HFFc6 (cell line): ENCODE measurements around the gene RNF168. TPM values are rescaled to one million over a fixed set of nuclear protein-coding genes. Genes with fewer than 3 reads are reported as not detected.

ENCODE experiments used
- DNase-seq: peaks from one replicate; pipeline ENCODE4 v3.0.0-alpha.2; 2018
- H3K27ac Mint-ChIP-seq: 2 replicates; pipeline ENCODE4 v1.8.0; 2020; ENCODE audit warnings: mild to moderate bottlenecking, mixed read lengths
- H3K27me3 Mint-ChIP-seq: 2 replicates; pipeline ENCODE4 v1.8.0; 2021; ENCODE audit warnings: mild to moderate bottlenecking, moderate library complexity, mixed read lengths; ENCODE audit not compliant: insufficient read depth
- H3K36me3 Mint-ChIP-seq: 2 replicates; pipeline ENCODE4 v1.8.0; 2021; ENCODE audit warnings: low read depth, mixed read lengths
- H3K4me1 Mint-ChIP-seq: 2 replicates; pipeline ENCODE4 v1.8.0; 2020; ENCODE audit warnings: low read depth, mixed read lengths
- H3K4me3 Mint-ChIP-seq: 2 replicates; pipeline ENCODE4 v1.8.0; 2020; ENCODE audit warnings: mild to moderate bottlenecking, moderate library complexity, mixed read lengths
- H3K9me3 Mint-ChIP-seq: 2 replicates; pipeline ENCODE4 v1.8.0; 2020; ENCODE audit warnings: mild to moderate bottlenecking, mixed read lengths
- total RNA-seq, 6 experiments: library from RNA; stranded (reverse); fragmentation: NEBNext Ultra II Directional; extraction: Animal tissue kit (Norgen Biotek cat#: 25700); gene quantifications; 2 replicates in 1 of 6; 3 replicates in 5 of 6; pipeline ENCODE4 v1.2.3, GENCODE V29; 2021
- TF ChIP-seq, protein P1 (sequence below): fragments of 200-600 bp; sonication (generic); IDR thresholded peaks from 2 replicates; pipeline ENCODE4 v1.5.0; 2021; ENCODE audit warnings: antibody characterized with exemption, mild to moderate bottlenecking

Gene RNF168
- total RNA-seq, 6 experiments from 2014 or later, result 11.6 to 16.5 (median 15.5) TPM

DNA sequence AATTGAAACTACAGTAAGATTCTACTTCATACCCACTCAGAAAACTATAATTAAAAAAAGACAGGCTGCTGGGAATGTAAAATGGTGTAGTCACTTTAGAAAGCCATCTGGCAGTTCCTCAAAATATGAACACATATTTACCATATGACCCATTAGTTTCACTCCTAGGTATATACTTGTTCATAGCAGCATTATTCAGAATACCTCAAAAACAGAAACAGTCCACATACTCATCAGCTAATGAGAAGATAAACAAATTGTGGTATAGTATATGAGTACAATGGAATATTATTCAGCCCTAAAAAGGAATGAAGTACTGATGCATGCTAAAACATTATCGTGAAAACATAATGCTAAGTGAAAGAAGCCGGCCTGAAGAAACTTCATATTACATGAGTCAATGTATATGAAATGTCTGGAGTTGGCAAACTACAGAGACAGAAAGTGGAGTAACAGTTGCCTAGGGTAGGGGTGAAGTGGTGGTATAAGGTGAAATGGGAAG lies 41.0 kb upstream of the RNF168 start:
- Mint-ChIP-seq H3K4me3 (no peak overlapping the region), H3K36me3 (0 out of 2 replicates have a peak, but pooled peaks cover 7% of the 10 kb centered on the region), H3K27me3 (peaks cover 4% of the 10 kb centered on the region), H3K9me3 (peaks cover 9% of the 10 kb centered on the region), H3K4me1 (no peaks in the 10 kb centered on the region), H3K27ac (no peak overlapping the region)
- TF ChIP-seq, protein P1, sequence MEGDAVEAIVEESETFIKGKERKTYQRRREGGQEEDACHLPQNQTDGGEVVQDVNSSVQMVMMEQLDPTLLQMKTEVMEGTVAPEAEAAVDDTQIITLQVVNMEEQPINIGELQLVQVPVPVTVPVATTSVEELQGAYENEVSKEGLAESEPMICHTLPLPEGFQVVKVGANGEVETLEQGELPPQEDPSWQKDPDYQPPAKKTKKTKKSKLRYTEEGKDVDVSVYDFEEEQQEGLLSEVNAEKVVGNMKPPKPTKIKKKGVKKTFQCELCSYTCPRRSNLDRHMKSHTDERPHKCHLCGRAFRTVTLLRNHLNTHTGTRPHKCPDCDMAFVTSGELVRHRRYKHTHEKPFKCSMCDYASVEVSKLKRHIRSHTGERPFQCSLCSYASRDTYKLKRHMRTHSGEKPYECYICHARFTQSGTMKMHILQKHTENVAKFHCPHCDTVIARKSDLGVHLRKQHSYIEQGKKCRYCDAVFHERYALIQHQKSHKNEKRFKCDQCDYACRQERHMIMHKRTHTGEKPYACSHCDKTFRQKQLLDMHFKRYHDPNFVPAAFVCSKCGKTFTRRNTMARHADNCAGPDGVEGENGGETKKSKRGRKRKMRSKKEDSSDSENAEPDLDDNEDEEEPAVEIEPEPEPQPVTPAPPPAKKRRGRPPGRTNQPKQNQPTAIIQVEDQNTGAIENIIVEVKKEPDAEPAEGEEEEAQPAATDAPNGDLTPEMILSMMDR, result no peak
- no peak for DNase-seq

DNA sequence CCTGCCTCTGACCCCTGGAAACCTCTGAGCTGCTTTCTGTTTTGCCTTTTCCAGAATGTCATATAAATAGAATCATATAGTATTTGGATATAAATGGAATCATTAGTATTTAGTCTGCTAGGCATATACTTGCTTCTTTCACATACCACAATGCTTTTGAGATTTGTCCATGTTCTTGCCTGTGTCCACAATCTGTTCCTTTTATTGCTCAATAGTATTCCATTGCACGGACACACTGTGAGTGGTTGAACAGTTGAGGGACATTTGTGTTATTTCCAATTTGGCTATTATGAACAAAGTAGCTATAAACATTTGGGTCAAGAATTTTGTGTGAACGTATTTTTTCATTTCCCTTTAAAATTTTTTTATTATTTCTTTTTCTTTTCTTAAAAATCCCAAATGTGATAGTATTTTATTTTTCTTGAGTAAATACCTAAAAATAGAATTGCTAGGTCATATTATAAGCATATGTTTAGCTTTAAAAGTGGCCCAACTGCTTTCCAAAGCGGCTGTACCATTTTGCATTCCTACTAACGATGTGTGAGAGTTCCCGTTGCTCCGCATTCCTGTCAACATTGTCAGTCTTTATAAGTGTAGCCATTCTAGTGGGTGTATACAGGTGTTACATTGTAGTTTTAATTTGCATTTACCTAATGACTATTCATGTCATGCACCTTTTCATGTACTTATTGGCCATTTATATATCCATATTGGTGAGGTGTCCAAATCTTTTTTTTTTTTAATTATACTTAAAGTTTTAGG lies 38.3 kb upstream of the RNF168 start:
- DNase-seq, result no peak
- H3K9me3 Mint-ChIP-seq, result no peaks in the 10 kb centered on the region
- TF ChIP-seq, protein P1, result no peak
- no peak overlapping the region for H3K27ac Mint-ChIP-seq
- no peak overlapping the region for H3K4me3 Mint-ChIP-seq
- no peaks in the 10 kb centered on the region for H3K4me1 Mint-ChIP-seq
- H3K27me3 Mint-ChIP-seq, result peaks cover 2% of the 10 kb centered on the region
- H3K36me3 Mint-ChIP-seq, result no peaks in the 10 kb centered on the region

DNA sequence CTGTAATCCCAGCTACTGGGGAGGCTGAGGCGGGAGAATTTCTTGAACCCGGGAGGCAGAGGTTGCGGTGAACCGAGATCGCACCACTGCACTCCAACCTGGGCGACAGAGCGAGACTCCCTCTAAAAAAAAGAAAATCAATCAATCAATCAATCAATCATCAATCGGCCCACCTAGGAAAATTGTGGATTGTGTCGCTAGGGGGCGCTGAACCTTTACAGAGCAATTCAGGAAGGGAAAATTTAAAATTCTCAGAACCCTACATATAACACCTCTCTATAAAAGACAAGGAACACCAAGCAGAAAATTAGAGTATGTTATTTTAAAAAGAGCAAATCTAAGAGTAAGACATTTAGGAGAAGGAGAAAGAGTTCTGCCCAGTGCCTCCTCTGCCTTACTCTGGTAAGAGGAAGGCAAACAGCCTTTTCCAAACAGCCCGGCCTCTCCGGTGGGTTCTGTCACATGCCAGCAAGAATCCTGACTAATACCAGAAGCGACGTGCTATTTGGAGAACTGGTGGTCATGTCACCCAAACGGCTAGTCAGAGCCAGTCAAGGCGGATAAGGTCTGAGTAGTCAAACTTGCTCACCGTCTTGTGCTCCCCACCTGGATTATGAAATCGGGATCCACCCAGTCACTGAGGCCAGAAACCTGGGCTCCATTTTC lies 33.9 kb upstream of the RNF168 start:
- H3K4me3 Mint-ChIP-seq, result no peak overlapping the region
- H3K27me3 Mint-ChIP-seq, result peaks cover 6% of the 10 kb centered on the region
- H3K9me3 Mint-ChIP-seq, result no peaks in the 10 kb centered on the region
- no peak for DNase-seq
- TF ChIP-seq, protein P1, result peak; percentile 84
- no peak overlapping the region for H3K27ac Mint-ChIP-seq
- H3K36me3 Mint-ChIP-seq, result no peaks in the 10 kb centered on the region
- H3K4me1 Mint-ChIP-seq, result no peaks in the 10 kb centered on the region

DNA sequence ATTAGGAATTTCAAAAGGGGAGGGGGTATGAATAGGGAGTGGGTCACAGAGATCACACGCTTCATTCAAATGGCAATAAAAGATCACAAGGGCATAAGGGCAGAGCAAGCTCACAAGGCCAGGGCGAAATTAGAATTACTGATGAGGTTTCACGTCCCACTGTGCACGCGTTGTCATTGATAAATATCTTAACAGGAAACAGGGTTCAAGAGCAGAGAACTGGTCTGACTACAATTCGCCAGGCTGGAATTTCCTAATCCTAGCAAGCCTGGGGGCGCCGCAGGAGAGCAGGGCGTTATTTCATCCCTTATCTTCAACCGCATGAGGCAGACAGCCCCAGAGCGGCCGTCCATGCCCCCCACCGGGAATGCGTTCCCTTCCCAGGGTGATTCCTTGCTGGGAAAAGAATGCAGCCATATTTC lies 29.7 kb upstream of the RNF168 start:
- TF ChIP-seq, protein P1, result no peak
- Mint-ChIP-seq H3K27ac (no peak overlapping the region), H3K27me3 (peaks cover 6% of the 10 kb centered on the region; the same call in 1 of the 2 replicates), H3K4me1 (no peaks in the 10 kb centered on the region), H3K4me3 (no peak overlapping the region), H3K36me3 (peaks cover 8% of the 10 kb centered on the region), H3K9me3 (peaks cover 8% of the 10 kb centered on the region)
- no peak for DNase-seq

DNA sequence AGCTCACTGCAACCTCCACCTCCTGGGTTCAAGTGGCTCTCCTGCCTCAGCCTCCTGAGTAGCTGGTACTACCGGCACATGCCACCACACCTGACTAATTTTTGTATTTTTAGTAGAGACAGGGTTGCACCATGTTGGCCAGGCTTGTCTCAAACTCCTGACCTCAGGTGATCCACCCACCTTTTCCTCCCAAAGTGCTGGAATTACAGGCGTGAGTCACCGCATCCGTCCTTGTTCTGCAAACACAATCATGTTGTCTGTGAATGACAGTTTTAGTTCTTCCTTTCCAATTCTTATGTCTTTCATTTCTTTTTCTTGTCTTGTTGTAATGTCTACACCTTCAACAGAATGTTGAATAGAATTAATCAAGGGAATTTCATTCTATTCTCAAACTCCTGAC lies 27.9 kb upstream of the RNF168 start:
- no peak for DNase-seq
- peaks cover 9% of the 10 kb centered on the region for H3K4me1 Mint-ChIP-seq
- H3K27ac Mint-ChIP-seq, result no peak overlapping the region
- no peak overlapping the region for H3K4me3 Mint-ChIP-seq
- peaks cover 8% of the 10 kb centered on the region for H3K36me3 Mint-ChIP-seq
- peaks cover 4% of the 10 kb centered on the region; the same call in 1 of the 2 replicates for H3K27me3 Mint-ChIP-seq
- peaks cover 8% of the 10 kb centered on the region for H3K9me3 Mint-ChIP-seq
- TF ChIP-seq, protein P1, result no peak
